PC-3 (cell line): ENCODE results near the gene DMAC2L. TPM values are rescaled to one million over a fixed set of nuclear protein-coding genes. Genes with fewer than 3 reads are reported as not detected.

Source experiments
- ATAC-seq: fragments of 200-7000 bp; cut with Tn5 transposase; 2 replicates; pipeline ENCODE4 v1.9.1; 2020; ENCODE audit warnings: mild to moderate bottlenecking, moderate library complexity
- BruUV-seq: library from RNA; stranded (reverse); fragments of 400-500 nt; replicated peaks from 2 replicates; lab custom pipeline; 2021; lab: Mats Ljungman, UMichigan
- CTCF ChIA-PET: fragments of 300-600 bp; sonication (Branson Sonifier 250); formaldehyde crosslinking; loops from one replicate; lab custom pipeline; 2022; ENCODE audit warnings: antibody characterized with exemption; lab: Charles Lee
- POLR2A ChIA-PET: fragments of 300-600 bp; sonication (Branson Sonifier 250); formaldehyde crosslinking; loops from one replicate; lab custom pipeline; 2022; ENCODE audit warnings: antibody characterized with exemption; ENCODE audit not compliant: unreplicated experiment; lab: Charles Lee
- DNase-seq: peaks from one replicate; pipeline ENCODE4 v3.0.0-alpha.2; 2015
- H2AFZ ChIP-seq: fragments of 300-600 bp; sonication (generic); 2 replicates; pipeline ENCODE4 v1.6.0; 2016; ENCODE audit warnings: antibody characterized with exemption, low read length
- H3F3A ChIP-seq: fragments of 300-600 bp; sonication (generic); one replicate; pipeline ENCODE4 v1.6.0; 2017; ENCODE audit warnings: antibody characterized with exemption, low read length, control low read depth, mild to moderate bottlenecking; ENCODE audit not compliant: unreplicated experiment
- H3K27ac ChIP-seq: fragments of 300-600 bp; sonication (generic); 2 replicates; pipeline ENCODE4 v1.5.1; 2016; ENCODE audit warnings: mild to moderate bottlenecking, low read length
- H3K27me3 ChIP-seq: fragments of 300-600 bp; sonication (generic); 2 replicates; pipeline ENCODE4 v1.6.1; 2016; ENCODE audit warnings: low read length, mixed read lengths
- H3K36me3 ChIP-seq: fragments of 300-600 bp; sonication (generic); 2 replicates; pipeline ENCODE4 v1.6.1; 2016; ENCODE audit warnings: low read depth, mixed run types, low read length, mixed read lengths
- H3K4me1 ChIP-seq: fragments of 300-600 bp; sonication (generic); 2 replicates; pipeline ENCODE4 v1.5.1; 2016; ENCODE audit warnings: low read length; ENCODE audit not compliant: insufficient read depth
- H3K4me2 ChIP-seq: fragments of 300-600 bp; sonication (generic); 2 replicates; pipeline ENCODE4 v1.6.0; 2016; ENCODE audit warnings: low read length
- H3K4me3 ChIP-seq: fragments of 300-600 bp; sonication (generic); 2 replicates; pipeline ENCODE4 v1.5.1; 2016; ENCODE audit warnings: mild to moderate bottlenecking, low read length, mixed read lengths
- H3K79me2 ChIP-seq: fragments of 300-600 bp; sonication (generic); 2 replicates; pipeline ENCODE4 v1.6.1; 2017; ENCODE audit warnings: low read length, mixed read lengths
- H3K9ac ChIP-seq: fragments of 300-600 bp; sonication (generic); 2 replicates; pipeline ENCODE4 v1.6.0; 2016; ENCODE audit warnings: mild to moderate bottlenecking, low read length
- H3K9me2 ChIP-seq: fragments of 300-600 bp; sonication (generic); replicated peaks from 2 replicates; pipeline ENCODE4 v1.6.1; 2016; ENCODE audit warnings: mixed run types, low read length, mixed read lengths
- H3K9me3 ChIP-seq: fragments of 300-600 bp; sonication (generic); 2 replicates; pipeline ENCODE4 v1.6.1; 2016; ENCODE audit warnings: low read length, mixed read lengths
- H4K20me1 ChIP-seq: fragments of 300-600 bp; sonication (generic); 2 replicates; pipeline ENCODE4 v1.6.1; 2016; ENCODE audit warnings: low read length, mixed read lengths
- EZH2 ChIP-seq: fragments of 300-600 bp; sonication (generic); IDR thresholded peaks from one replicate; pipeline ENCODE4 v1.6.1; 2017; ENCODE audit warnings: antibody characterized with exemption, mild to moderate bottlenecking, low read length; ENCODE audit not compliant: unreplicated experiment
- EZH2phosphoT487 ChIP-seq: fragments of 300-600 bp; sonication (generic); IDR thresholded peaks from 2 replicates; pipeline ENCODE4 v1.6.1; 2018; ENCODE audit warnings: mild to moderate bottlenecking, antibody characterized with exemption, low read length, borderline replicate concordance
- intact Hi-C: fragments of 100-400 bp; cut with micrococcal nuclease; formaldehyde crosslinking; loops from 2 replicates; pipeline ENCODE4 v1.9.0; 2023
- total RNA-seq: library from RNA; depleted of rRNA; stranded (reverse); fragments of >200 nt; gene quantifications from 2 replicates; pipeline ENCODE4 v1.2.3, GENCODE V29; 2014
- TF ChIP-seq, protein P1 (sequence below): fragments of 300-600 bp; sonication (generic); conservative IDR thresholded peaks from 2 replicates; pipeline ENCODE4 v1.5.1; 2017; ENCODE audit warnings: antibody characterized with exemption, low read depth, mild to moderate bottlenecking, low read length

The DMAC2L gene
- total RNA-seq, 1 experiment from 2014 or later = 18.1 TPM

GRCh38 chr14:50357753-50358395 lies 45.8 kb downstream of the DMAC2L start:
- Histone ChIP-seq H3K4me2 (no peak overlapping the region), H3K27ac (no peak overlapping the region), H3K9ac (no peak overlapping the region), H3K27me3 (no peaks in the 10 kb centered on the region), H3K79me2 (no peaks in the 10 kb centered on the region), H3K4me3 (no peak overlapping the region), H3F3A (no peaks in the 10 kb centered on the region), H3K9me2 (no peaks in the 10 kb centered on the region), H4K20me1 (no peaks in the 10 kb centered on the region), H2AFZ (no peak overlapping the region), H3K4me1 (peaks cover 12% of the 10 kb centered on the region), H3K36me3 (no peaks in the 10 kb centered on the region), H3K9me3 (no peaks in the 10 kb centered on the region)
- DNase-seq (no peak), ATAC-seq (no peak)
- ChIA-PET CTCF (no interaction called here), POLR2A (no interaction called here)
- TF ChIP-seq EZH2phosphoT487 (no peak), EZH2 (no peak)
- TF ChIP-seq, protein P1, sequence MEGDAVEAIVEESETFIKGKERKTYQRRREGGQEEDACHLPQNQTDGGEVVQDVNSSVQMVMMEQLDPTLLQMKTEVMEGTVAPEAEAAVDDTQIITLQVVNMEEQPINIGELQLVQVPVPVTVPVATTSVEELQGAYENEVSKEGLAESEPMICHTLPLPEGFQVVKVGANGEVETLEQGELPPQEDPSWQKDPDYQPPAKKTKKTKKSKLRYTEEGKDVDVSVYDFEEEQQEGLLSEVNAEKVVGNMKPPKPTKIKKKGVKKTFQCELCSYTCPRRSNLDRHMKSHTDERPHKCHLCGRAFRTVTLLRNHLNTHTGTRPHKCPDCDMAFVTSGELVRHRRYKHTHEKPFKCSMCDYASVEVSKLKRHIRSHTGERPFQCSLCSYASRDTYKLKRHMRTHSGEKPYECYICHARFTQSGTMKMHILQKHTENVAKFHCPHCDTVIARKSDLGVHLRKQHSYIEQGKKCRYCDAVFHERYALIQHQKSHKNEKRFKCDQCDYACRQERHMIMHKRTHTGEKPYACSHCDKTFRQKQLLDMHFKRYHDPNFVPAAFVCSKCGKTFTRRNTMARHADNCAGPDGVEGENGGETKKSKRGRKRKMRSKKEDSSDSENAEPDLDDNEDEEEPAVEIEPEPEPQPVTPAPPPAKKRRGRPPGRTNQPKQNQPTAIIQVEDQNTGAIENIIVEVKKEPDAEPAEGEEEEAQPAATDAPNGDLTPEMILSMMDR = no peak
- intact Hi-C loops = no loop called here
- BruUV-seq = no TSS peak

DNA sequence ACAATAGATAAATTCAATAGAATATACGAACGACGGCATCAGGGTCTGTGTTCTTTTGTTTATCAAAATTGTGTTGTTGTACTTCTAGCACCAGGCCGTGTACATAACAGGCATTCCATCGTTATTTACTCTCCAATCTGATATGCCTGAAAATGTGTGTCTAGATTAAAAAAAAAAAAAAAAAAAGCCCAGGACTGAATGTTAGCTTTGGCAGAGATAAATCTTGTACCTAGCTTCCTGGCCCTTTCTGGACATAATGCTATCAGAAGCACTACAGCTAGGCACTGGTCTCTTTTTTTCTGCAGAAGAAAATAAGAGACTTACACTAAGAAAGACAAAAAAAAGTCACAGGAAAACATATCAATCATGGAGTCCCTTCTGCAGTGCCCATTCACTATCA lies 47.5 kb downstream of the DMAC2L start:
- ATAC-seq (no peak), DNase-seq (no peak)
- Histone ChIP-seq H3K9me3 (no peaks in the 10 kb centered on the region), H3K4me2 (no peak overlapping the region), H3K36me3 (no peaks in the 10 kb centered on the region), H4K20me1 (no peaks in the 10 kb centered on the region), H3K9ac (no peak overlapping the region), H3K4me1 (peaks cover 14% of the 10 kb centered on the region), H3K27ac (no peak overlapping the region), H3K9me2 (no peaks in the 10 kb centered on the region), H3K4me3 (no peak overlapping the region), H3F3A (no peaks in the 10 kb centered on the region), H3K27me3 (no peaks in the 10 kb centered on the region), H3K79me2 (no peaks in the 10 kb centered on the region), H2AFZ (no peak overlapping the region)
- ChIA-PET CTCF (no interaction called here), POLR2A (interaction anchor here (0.6 kb wide), 1 partner anchor 415 kb away, joined by 3 read pairs; no protein-coding TSS in a partner anchor)
- no TSS peak for BruUV-seq
- TF ChIP-seq EZH2 (no peak), EZH2phosphoT487 (no peak)
- TF ChIP-seq, protein P1 = no peak
- intact Hi-C loops = loop anchor here (2.0 kb wide), 1 partner anchor 37 kb away; the partner anchor contains the start of gene CDKL1

DNA sequence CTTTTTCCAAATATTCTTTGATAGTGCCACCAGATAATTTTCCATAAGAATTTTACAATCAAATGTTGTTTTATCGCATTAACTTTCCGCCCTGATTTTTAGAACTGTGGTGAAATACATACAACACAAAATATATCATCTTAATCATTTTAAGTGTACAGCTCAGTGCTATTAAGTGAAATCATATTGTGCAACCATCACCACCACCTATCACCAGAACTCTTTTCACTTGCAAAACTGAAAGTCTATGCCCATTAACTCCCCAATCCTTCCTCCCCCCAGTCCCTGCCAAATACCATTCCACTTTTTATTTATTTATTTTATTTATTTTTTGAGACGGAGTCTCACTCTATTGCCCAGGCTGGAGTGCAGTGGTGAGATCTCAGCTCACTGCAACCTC lies 48.0 kb downstream of the DMAC2L start:
- Histone ChIP-seq H3K4me2 (no peak overlapping the region), H3F3A (no peaks in the 10 kb centered on the region), H4K20me1 (no peaks in the 10 kb centered on the region), H3K9me3 (no peaks in the 10 kb centered on the region), H3K36me3 (no peaks in the 10 kb centered on the region), H3K27me3 (no peaks in the 10 kb centered on the region), H3K27ac (peak overlapping the region; percentile 53; the same call in 1 of the 2 replicates), H3K79me2 (no peaks in the 10 kb centered on the region), H2AFZ (no peak overlapping the region), H3K4me1 (peaks cover 19% of the 10 kb centered on the region), H3K4me3 (no peak overlapping the region), H3K9me2 (no peaks in the 10 kb centered on the region), H3K9ac (no peak overlapping the region)
- ChIA-PET POLR2A (interaction anchor here (0.6 kb wide), 1 partner anchor 415 kb away, joined by 3 read pairs; no protein-coding TSS in a partner anchor), CTCF (interaction anchor here (0.6 kb wide), 1 partner anchor 183 kb away, joined by 3 read pairs; no protein-coding TSS in a partner anchor)
- intact Hi-C loops = loop anchor here (2.0 kb wide), 1 partner anchor 37 kb away; the partner anchor contains the start of gene CDKL1
- ATAC-seq = no peak
- no TSS peak for BruUV-seq
- DNase-seq = no peak
- TF ChIP-seq, protein P1 = no peak
- TF ChIP-seq EZH2 (no peak), EZH2phosphoT487 (no peak)
